ENCODE measurements around the gene CNIH2.

CNIH2 gene

GRCh38 chr11:66278363-66279091, 552 bp downstream of the CNIH2 start:
- peak; percentile 53 for DNase-seq

GRCh38 chr11:66279092-66279734, 1.2 kb downstream of the CNIH2 start:
- DNase-seq, result peak; percentile 23

GRCh38 chr11:66280428-66280827, 2.5 kb downstream of the CNIH2 start:
- peak; percentile 41 for DNase-seq

DNA sequence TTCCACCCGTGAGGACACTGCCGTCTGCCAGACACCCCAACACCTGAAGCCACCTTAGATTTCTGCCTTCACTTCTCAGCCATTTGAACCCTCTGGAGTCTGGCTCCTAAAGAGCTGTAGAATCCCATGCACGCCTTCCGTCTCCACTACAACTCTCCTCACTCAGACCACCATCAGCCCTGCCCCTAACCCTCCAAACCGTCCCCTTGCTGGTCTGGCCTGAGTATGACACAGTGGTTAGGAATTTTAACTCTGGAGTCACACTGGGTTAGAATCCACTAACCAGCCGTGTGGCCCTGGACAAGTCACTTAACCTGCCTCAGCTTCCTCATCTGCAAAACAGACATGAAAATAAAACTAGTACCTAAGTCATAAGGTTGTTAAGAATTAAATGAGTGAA, 3.0 kb downstream of the CNIH2 start:
- DNase-seq, result no peak

DNA sequence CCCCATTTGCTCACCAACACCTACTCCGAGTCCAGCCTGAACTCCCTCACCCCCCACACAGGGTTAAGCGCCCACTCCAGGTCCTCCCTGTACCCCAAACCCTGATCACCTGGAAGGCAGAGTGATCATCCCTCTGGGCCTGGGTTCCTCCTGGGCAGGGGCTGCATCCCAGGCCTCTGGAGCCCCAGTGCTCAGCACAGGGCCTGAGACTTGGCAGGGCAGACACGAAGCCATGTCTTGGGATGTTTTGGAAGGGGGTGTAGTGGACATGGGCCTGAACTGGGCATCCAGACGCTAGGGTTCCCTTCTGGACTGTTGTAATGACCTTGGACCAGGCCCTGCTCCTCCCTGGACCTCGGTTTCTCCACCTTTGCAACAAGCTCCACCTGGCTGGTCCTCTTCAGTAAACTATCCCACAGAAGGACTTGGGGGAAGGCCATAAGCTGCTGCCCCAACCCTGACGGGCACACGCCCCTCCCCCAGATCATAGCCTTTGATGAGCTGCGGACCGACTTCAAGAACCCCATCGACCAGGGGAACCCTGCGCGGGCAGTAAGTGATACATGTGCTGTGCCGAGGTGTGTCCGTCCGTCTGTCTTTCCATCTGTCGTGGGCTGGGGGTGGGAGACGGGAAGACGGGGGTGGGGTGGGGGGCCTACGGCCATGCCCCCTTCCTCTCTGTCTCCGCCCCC, 3.9 kb downstream of the CNIH2 start:
- no peak for DNase-seq

DNA sequence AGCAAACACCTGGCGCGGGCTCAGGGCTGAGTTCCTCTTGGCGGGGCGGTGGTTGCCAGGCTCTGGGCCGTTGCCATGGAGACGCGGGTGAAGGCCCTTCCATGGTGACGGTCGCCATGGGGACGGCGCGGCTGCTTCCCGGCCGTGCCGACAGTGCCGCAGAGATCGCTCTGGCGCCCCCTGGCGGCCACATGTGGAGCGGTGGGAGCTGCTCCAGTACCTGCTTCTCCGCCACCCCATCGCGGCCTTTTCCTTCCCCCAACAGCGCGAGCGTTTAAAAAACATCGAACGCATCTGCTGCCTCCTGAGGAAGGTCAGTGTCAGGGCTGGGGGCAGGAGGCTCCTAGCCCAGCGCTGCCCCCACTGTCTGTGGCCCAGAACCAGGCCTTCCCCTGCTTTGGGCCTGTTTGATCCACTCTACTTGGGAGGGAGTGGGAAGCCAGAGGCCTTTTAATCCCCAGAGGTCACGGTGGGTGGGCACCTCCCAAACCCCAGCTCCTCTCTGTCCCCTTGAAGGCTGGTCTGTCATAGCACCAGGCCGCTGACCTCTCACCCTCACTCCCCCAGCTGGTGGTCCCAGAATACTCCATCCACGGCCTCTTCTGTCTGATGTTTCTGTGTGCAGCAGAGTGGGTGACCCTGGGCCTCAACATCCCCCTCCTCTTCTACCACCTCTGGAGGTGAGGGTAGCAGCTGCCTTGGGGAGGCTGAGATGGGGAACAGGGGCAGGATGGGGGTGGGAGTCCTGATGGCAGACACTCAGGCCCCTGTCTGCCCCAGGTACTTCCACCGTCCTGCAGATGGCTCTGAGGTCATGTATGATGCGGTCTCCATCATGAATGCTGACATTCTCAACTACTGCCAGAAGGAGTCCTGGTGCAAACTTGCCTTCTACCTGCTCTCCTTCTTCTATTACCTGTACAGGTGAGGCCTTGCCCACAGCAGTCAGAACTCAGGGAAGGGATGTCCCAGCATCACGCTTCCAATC, 4.8 kb downstream of the CNIH2 start:
- DNase-seq, result peak; percentile 98

DNA sequence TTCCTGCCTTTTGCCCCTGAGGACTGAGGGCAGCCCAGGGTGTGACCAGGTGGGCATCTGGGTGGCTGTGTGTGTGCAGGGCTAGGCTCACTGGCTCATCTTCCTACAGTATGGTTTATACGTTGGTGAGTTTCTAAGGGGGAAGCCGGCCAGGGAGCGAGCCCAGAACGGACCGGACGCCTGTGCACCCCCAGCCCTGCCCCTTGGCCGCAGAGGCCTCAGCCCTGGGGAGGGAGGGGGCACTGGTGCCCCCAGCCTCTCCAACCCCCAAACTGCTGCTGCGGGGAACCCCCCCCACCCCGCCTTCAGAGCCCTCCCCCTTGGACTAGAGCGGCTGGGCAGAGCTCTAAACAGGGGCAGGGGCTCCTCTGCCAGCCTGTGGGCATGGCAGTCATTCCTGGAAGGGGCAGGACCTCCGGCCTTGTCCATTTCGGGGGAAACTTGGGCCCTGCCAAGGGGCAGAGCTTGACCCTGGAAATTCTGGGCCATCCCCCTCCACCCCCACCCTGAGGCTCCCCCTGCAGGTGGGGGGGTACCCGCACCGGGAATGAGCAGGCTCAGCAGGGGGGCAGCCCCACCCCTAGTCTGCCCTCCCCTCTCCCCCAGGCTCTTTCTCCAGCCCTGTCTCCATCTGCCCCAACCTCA, 5.6 kb downstream of the CNIH2 start:
- DNase-seq, result no peak

DNA sequence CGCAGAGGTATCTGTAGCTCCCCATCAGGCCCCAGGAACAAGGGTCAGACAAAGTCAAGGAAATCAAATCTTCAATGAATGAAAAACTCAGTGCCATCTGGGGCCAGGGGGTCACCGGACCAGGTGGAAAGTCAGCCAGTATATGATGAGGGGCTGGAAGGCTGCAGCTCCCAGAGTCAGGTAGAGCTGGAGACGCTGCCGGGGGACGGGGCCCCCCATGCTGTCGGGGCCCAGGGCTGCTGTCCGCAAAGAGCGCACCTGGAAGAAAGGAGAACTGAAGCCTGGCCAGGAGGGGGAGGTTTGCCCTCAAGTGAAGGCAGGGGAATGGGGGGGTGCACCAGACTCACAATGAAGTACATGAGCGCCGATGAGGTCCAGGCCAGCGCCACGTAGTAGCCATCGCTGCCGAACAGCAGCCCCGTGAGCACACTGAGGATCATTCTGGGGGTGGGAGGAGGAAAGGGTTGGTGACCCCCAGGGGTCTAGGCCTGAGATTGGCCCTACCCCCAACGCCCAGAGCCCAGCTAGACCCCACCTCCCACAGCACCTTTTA, 6.6 kb downstream of the CNIH2 start:
- no peak for DNase-seq

DNA sequence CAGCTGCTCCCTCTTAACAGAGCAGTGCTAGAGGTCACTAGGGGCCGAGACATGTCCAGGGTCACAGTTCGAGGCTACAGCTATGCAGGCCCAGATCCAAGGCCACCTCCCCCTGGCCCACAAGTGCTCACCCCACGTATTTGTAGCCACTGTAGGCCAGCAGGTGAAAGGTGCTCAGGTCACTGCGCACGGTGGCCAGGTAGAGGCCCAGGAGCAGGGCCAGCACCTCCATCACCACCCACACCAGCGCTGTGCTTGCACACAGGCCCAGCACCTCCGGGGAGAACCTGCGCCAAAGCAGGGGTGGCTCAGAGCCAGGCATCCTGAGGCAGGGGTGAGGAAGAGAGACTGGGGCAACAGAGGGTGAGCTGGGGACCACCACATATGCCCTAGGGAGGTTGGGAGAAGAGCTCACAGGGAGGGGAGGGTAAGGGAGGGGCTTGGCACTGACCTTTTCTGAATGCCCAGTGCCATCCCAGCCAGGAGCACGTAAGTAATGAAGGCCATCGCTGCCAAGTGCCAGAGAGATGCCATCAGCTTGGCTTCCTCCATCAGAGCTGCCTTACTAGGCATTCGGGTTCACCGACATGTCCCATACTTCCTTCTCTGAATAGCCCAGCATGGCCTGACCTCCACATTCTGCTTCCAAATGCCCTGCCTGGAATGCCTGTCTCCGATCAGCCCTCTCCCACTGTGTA, 7.4 kb downstream of the CNIH2 start:
- DNase-seq, result no peak

GRCh38 chr11:66286699-66287098, 8.7 kb downstream of the CNIH2 start:
- no peak for DNase-seq

- no peak for DNase-seq
Observed at GRCh38 chr11:66287211-66287888, 9.4 kb downstream of the CNIH2 start.

- DNase-seq, result no peak
Observed at GRCh38 chr11:66287889-66288670, 10.1 kb downstream of the CNIH2 start.

DNA sequence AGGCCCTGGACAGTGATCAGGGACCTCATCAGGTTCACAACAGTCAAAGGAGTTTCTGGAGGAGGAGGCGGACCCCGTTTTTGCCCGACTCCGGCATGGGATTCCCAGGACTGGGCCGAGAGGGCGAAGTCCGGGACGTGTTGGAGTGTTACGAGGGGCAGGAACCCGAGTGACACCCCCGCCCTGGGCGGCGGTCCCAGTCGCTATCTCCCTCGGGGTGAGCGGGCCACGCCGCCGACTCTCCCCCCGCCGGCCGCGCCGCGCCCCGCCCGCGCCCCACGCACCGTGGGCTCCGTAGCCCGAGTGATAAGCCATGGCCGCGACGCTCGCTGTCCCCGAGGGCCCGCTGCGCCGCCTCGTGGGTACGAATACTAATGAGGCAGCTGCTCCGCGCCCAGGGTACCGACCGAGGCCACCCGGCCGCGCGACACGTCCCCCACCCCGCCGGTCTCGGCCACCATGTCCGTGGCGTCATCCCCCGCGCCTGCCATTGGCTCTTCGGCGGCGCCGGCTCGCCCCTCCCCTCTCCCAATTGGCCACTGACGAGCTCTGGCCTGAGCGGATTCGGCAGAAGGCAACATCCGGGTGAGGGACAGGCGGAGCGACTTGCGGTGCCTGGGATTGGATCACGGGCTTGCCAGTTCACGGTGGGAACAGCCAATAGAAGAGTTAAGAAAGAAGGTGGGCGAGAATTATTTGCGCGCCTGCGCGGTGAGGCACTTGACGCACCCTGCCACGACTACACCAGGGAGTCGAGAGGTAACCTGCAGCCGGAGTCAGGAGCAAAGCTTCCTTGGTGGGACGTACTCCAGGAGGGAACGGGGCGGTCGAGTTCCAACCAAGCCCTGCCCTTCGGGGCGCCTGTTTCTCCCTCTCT, 10.9 kb downstream of the CNIH2 start, which contains the start of gene YIF1A:
Gene YIF1A, minus strand, starts transcription at position 473 of the 877 bp plus-strand sequence. Its CDS starts 158 bp downstream, at position 315.
- peak; percentile 99 for DNase-seq

DNA sequence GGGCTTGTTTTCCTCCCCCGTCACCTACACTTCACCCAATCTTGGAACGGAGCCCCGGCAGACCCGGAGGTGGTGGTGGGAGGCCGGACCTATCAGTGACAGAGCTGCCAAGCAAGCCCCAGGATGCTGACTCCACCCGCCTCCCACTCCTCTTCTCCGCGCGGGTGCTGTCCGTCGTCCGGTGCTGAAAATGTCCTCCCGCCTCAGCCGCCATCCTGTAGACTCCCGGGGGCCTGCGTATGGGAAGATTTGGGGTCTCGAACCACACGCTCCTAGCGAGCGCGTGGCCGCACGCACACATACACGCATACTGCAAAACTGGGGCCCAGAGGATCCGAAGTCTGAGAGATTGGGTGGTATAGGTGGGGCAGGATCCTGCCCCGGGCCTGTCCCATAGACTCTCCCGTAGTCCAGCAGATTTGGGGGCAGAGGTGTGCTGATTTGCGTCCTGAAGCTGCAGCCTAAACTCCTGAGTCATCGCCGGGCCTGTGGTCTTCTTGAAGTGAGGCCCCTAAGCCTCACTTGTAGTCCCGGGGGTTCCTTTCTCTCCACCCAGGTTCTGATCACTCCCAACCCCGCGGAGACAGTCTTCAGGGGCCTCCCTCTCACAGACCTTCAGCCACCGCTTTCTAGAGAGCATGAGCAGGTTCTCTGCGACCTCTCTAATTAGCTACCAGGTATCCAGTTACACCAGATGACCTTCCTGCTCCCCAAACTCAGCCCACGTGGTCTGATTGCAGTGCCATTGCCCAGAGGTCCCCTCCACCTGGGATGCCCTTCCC, 11.8 kb downstream of the CNIH2 start:
- peak; percentile 80 for DNase-seq

- DNase-seq, result no peak
Observed at GRCh38 chr11:66290330-66290621, 12.3 kb downstream of the CNIH2 start.

- no peak for DNase-seq
Observed at GRCh38 chr11:66291303-66291705, 13.3 kb downstream of the CNIH2 start.

- DNase-seq, result peak; percentile 40
Observed at GRCh38 chr11:66291706-66292542, 13.9 kb downstream of the CNIH2 start, which contains the start of gene TMEM151A. Gene TMEM151A, plus strand, starts transcription at chr11:66291894. Its CDS starts 120 bp downstream, at chr11:66292014.
